Uterus (tissue), 4 donors: ENCODE data around the gene DUOXA1. TPM values are rescaled to one million over a fixed set of nuclear protein-coding genes. Genes with fewer than 3 reads are reported as not detected.

Experiments used
- DNase-seq, 2 donors: peaks; one replicate each; pipeline ENCODE4 v3.0.0-alpha.2; 2019 to 2020
- H3K27ac ChIP-seq, 2 donors: fragments of 200-600 bp; sonication (generic); 1 replicate in 1 of 2; 2 replicates in 1 of 2; pipeline ENCODE4 v1.5.1; 2016 to 2018
- H3K27me3 ChIP-seq, 2 donors: fragments of 200-600 bp; sonication (generic); one replicate each; pipeline ENCODE4 v1.5.1; 2018 to 2019; ENCODE audit warnings: control low read depth in 1 of 2
- H3K36me3 ChIP-seq, 2 donors: fragments of 200-600 bp; sonication (generic); one replicate each; pipeline ENCODE4 v1.5.1; 2019; ENCODE audit warnings: control low read depth in 1 of 2
- H3K4me1 ChIP-seq, 2 donors: fragments of 200-600 bp; sonication (generic); one replicate each; pipeline ENCODE4 v1.5.1; 2018 to 2019; ENCODE audit warnings: control low read depth in 1 of 2
- H3K4me3 ChIP-seq, 2 donors: fragments of 200-600 bp; sonication (generic); 1 replicate in 1 of 2; 2 replicates in 1 of 2; pipeline ENCODE4 v1.5.1; 2018 to 2019; ENCODE audit warnings: mild to moderate bottlenecking in 1 of 2
- H3K9me3 ChIP-seq, 2 donors: fragments of 200-600 bp; sonication (generic); one replicate each; pipeline ENCODE4 v1.5.1; 2019; ENCODE audit warnings: control low read depth in 1 of 2
- CTCF ChIP-seq, 4 experiments: fragments of 200-600 bp in 2 of 4; fragments of 450-650 bp in 2 of 4; sonication (generic) in 2 of 4; IDR thresholded peaks; one replicate each; pipeline ENCODE4 v1.5.1; 2016 to 2019; ENCODE audit warnings: antibody characterized with exemption in 4 of 4, mild to moderate bottlenecking in 2 of 4, moderate library complexity in 1 of 4
- POLR2A ChIP-seq, 2 donors: fragments of 450-650 bp; IDR thresholded peaks; one replicate each; pipeline ENCODE4 v1.6.1; 2016; ENCODE audit warnings: antibody characterized with exemption in 2 of 2, mild to moderate bottlenecking in 1 of 2, moderate library complexity in 1 of 2
- intact Hi-C: fragments of 100-400 bp; cut with DNase I; formaldehyde crosslinking; loops from one replicate; pipeline ENCODE4 v1.15.1; 2023; ENCODE audit warnings: low total_unique reads
- total RNA-seq, 4 donors: library from RNA; depleted of rRNA in 3 of 4; stranded (reverse); fragments of >200 nt in 3 of 4; gene quantifications; one replicate each; pipeline versions ENCODE4 v1.1.0 to v1.2.4, GENCODE V29; 2014 to 2023
- donor health status: DM: yes; HTN: yes; CAD: no.

Gene DUOXA1
- total RNA-seq, 4 donors from 2014 or later: 1.4 to 2.5 TPM; not detected in 2

- peaks cover 0 to 12% of the 10 kb centered on the region in 2 donors for H3K4me1 ChIP-seq
- intact Hi-C loops: no loop called here
- H3K36me3 ChIP-seq: no peaks in the 10 kb centered on the region
- H3K4me3 ChIP-seq: no peak overlapping the region
- peaks cover 10 to 32% of the 10 kb centered on the region in 2 donors for H3K27me3 ChIP-seq
- no peak for TF ChIP-seq POLR2A (IDR thresholded peaks at IDR 0.05)
- TF ChIP-seq CTCF (IDR thresholded peaks at IDR 0.05): no peak
- DNase-seq: no peak
- no peaks in the 10 kb centered on the region for H3K9me3 ChIP-seq
- no peak overlapping the region for H3K27ac ChIP-seq
Measured at GRCh38 chr15:45117308-45118130, 12.2 kb downstream of the DUOXA1 start.

DNA sequence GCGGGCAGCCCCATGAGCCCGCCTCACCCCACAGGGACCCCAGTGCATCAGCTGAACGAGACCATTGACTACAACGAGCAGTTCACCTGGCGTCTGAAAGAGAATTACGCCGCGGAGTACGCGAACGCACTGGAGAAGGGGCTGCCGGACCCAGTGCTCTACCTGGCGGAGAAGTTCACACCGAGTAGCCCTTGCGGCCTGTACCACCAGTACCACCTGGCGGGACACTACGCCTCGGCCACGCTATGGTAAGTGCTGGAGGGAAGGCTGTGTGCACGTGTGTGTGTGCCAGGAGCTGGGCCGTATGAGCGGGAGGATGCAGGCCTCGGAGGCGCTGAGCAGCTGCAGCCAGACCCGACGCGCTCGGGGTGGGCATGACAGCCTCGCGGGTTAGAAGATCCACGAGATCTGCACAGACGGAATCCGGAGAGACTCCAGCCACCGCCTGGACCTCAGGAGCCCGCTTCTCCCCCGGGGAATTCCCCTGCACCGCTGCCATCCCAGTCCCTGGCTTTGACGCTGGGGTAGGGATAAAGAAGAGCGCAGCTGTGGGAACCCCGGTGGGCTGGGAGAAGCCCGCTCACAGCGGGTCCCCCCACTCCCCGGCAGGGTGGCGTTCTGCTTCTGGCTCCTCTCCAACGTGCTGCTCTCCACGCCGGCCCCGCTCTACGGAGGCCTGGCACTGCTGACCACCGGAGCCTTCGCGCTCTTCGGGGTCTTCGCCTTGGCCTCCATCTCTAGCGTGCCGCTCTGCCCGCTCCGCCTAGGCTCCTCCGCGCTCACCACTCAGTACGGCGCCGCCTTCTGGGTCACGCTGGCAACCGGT lies 13.0 kb downstream of the DUOXA1 start:
- H3K4me3 ChIP-seq: no peak overlapping the region
- peaks cover 10 to 32% of the 10 kb centered on the region in 2 donors for H3K27me3 ChIP-seq
- no peak for TF ChIP-seq CTCF (IDR thresholded peaks at IDR 0.05)
- TF ChIP-seq POLR2A (IDR thresholded peaks at IDR 0.05): no peak
- no peaks in the 10 kb centered on the region for H3K9me3 ChIP-seq
- H3K4me1 ChIP-seq: peaks cover 0 to 12% of the 10 kb centered on the region in 2 donors
- no peak overlapping the region for H3K27ac ChIP-seq
- no peaks in the 10 kb centered on the region for H3K36me3 ChIP-seq
- intact Hi-C loops: no loop called here
- no peak for DNase-seq

GRCh38 chr15:45116006-45116481 lies 13.6 kb downstream of the DUOXA1 start:
- peaks cover 10 to 32% of the 10 kb centered on the region in 2 donors for H3K27me3 ChIP-seq
- intact Hi-C loops: no loop called here
- H3K4me3 ChIP-seq: no peak overlapping the region
- no peak for DNase-seq
- H3K36me3 ChIP-seq: no peaks in the 10 kb centered on the region
- TF ChIP-seq POLR2A (IDR thresholded peaks at IDR 0.05) (no peak), CTCF (IDR thresholded peaks at IDR 0.05) (no peak)
- H3K9me3 ChIP-seq: no peaks in the 10 kb centered on the region
- H3K27ac ChIP-seq: no peak overlapping the region
- H3K4me1 ChIP-seq: peaks cover 0 to 12% of the 10 kb centered on the region in 2 donors

- Histone ChIP-seq H3K4me1 (peaks cover 0 to 12% of the 10 kb centered on the region in 2 donors), H3K9me3 (no peaks in the 10 kb centered on the region), H3K27me3 (peaks cover 10 to 32% of the 10 kb centered on the region in 2 donors), H3K4me3 (no peak overlapping the region), H3K27ac (no peak overlapping the region), H3K36me3 (no peaks in the 10 kb centered on the region)
- intact Hi-C loops: no loop called here
- DNase-seq: no peak
- TF ChIP-seq POLR2A (IDR thresholded peaks at IDR 0.05) (no peak), CTCF (IDR thresholded peaks at IDR 0.05) (no peak)
Measured at GRCh38 chr15:45115312-45115820, 14.3 kb downstream of the DUOXA1 start.
